HEK293 (cell line): ENCODE measurements around the gene NXN.

Source experiments
- KLF7 ChIP-seq: fragments of 450-650 bp; formaldehyde crosslinking; IDR thresholded peaks from 2 replicates; pipeline ENCODE4 v1.5.1; 2016; ENCODE audit warnings: missing biosample characterization, missing genetic modification characterization, borderline replicate concordance
- OVOL3 ChIP-seq: fragments of 450-650 bp; formaldehyde crosslinking; IDR thresholded peaks from 2 replicates; pipeline ENCODE4 v1.5.1; 2016; ENCODE audit warnings: missing biosample characterization, missing genetic modification characterization
- RBAK ChIP-seq: fragments of 450-650 bp; formaldehyde crosslinking; IDR thresholded peaks from 2 replicates; pipeline ENCODE4 v1.5.1; 2016; ENCODE audit warnings: missing biosample characterization, missing genetic modification characterization
- SP2 ChIP-seq: fragments of 450-650 bp; formaldehyde crosslinking; IDR thresholded peaks from 2 replicates; pipeline ENCODE4 v1.5.1; 2016; ENCODE audit warnings: missing biosample characterization, missing genetic modification characterization
- ZBTB8A ChIP-seq: fragments of 450-650 bp; formaldehyde crosslinking; IDR thresholded peaks from 2 replicates; pipeline ENCODE4 v1.5.1; 2016; ENCODE audit warnings: missing biosample characterization, missing genetic modification characterization
- ZNF157 ChIP-seq: fragments of 450-650 bp; formaldehyde crosslinking; IDR thresholded peaks from 2 replicates; pipeline ENCODE4 v1.5.1; 2016; ENCODE audit warnings: missing biosample characterization, missing genetic modification characterization
- ZNF274 ChIP-seq, 2 experiments: fragments of 200-500 bp in 1 of 2; fragments of 450-650 bp in 1 of 2; sonication (Bioruptor generic) in 1 of 2; formaldehyde crosslinking in 1 of 2; IDR thresholded peaks; 2 replicates each; pipeline versions ENCODE4 v1.5.1 to v1.6.1; 2014 to 2016; ENCODE audit warnings: borderline replicate concordance in 1 of 2, inconsistent platforms in 1 of 2, low read length in 1 of 2, missing biosample characterization in 1 of 2, missing genetic modification characterization in 1 of 2
- ZNF302 ChIP-seq: fragments of 450-650 bp; formaldehyde crosslinking; IDR thresholded peaks from 2 replicates; pipeline ENCODE4 v1.5.1; 2016; ENCODE audit warnings: missing biosample characterization, missing genetic modification characterization, low read depth
- ZNF48 ChIP-seq: fragments of 450-650 bp; formaldehyde crosslinking; IDR thresholded peaks from 2 replicates; pipeline ENCODE4 v1.5.1; 2016; ENCODE audit warnings: missing biosample characterization, missing genetic modification characterization
- ZNF521 ChIP-seq: fragments of 450-650 bp; formaldehyde crosslinking; IDR thresholded peaks from 2 replicates; pipeline ENCODE4 v1.5.1; 2017; ENCODE audit warnings: missing biosample characterization, mild to moderate bottlenecking, missing genetic modification characterization
- ZNF654 ChIP-seq: fragments of 450-650 bp; formaldehyde crosslinking; IDR thresholded peaks from 2 replicates; pipeline ENCODE4 v1.5.1; 2016; ENCODE audit warnings: low read depth, missing biosample characterization, missing genetic modification characterization
- ZNF664 ChIP-seq: fragments of 450-650 bp; formaldehyde crosslinking; IDR thresholded peaks from 2 replicates; pipeline ENCODE4 v1.5.1; 2016; ENCODE audit warnings: missing biosample characterization, missing genetic modification characterization
- ZNF677 ChIP-seq: fragments of 450-650 bp; IDR thresholded peaks from 2 replicates; pipeline ENCODE4 v1.5.0; 2018; ENCODE audit warnings: missing biosample characterization, mild to moderate bottlenecking, missing genetic modification characterization, moderate library complexity
- ZNF792 ChIP-seq: fragments of 450-650 bp; formaldehyde crosslinking; IDR thresholded peaks from 2 replicates; pipeline ENCODE4 v1.5.1; 2016; ENCODE audit warnings: missing biosample characterization, missing genetic modification characterization
- ZSCAN23 ChIP-seq: fragments of 450-650 bp; formaldehyde crosslinking; IDR thresholded peaks from 2 replicates; pipeline ENCODE4 v1.5.1; 2016; ENCODE audit warnings: missing biosample characterization, missing genetic modification characterization
- TF ChIP-seq, protein P1 (sequence below): fragments of 450-650 bp; formaldehyde crosslinking; IDR thresholded peaks from 2 replicates; pipeline ENCODE4 v1.5.1; 2016; ENCODE audit warnings: missing biosample characterization, missing genetic modification characterization
- TF ChIP-seq, protein P2 (sequence below): fragments of 450-650 bp; formaldehyde crosslinking; conservative IDR thresholded peaks from 2 replicates; pipeline ENCODE4 v1.5.1; 2016; ENCODE audit warnings: low read depth, missing biosample characterization, missing genetic modification characterization
- TF ChIP-seq, protein P3 (sequence below): fragments of 450-650 bp; formaldehyde crosslinking; IDR thresholded peaks from 2 replicates; pipeline ENCODE4 v1.5.1; 2016; ENCODE audit warnings: missing biosample characterization, missing genetic modification characterization, low read depth
- TF ChIP-seq, protein P4 (sequence below): fragments of 450-650 bp; formaldehyde crosslinking; conservative IDR thresholded peaks from 2 replicates; pipeline ENCODE4 v1.5.1; 2016; ENCODE audit warnings: low read depth, missing biosample characterization, missing genetic modification characterization
- TF ChIP-seq, protein P5 (sequence below): fragments of 450-650 bp; formaldehyde crosslinking; IDR thresholded peaks from 2 replicates; pipeline ENCODE4 v1.5.1; 2016; ENCODE audit warnings: missing biosample characterization, missing genetic modification characterization
- TF ChIP-seq, protein P6 (sequence below): fragments of 450-650 bp; formaldehyde crosslinking; IDR thresholded peaks from 2 replicates; pipeline ENCODE4 v1.5.1; 2016; ENCODE audit warnings: missing biosample characterization, missing genetic modification characterization

The NXN gene

DNA sequence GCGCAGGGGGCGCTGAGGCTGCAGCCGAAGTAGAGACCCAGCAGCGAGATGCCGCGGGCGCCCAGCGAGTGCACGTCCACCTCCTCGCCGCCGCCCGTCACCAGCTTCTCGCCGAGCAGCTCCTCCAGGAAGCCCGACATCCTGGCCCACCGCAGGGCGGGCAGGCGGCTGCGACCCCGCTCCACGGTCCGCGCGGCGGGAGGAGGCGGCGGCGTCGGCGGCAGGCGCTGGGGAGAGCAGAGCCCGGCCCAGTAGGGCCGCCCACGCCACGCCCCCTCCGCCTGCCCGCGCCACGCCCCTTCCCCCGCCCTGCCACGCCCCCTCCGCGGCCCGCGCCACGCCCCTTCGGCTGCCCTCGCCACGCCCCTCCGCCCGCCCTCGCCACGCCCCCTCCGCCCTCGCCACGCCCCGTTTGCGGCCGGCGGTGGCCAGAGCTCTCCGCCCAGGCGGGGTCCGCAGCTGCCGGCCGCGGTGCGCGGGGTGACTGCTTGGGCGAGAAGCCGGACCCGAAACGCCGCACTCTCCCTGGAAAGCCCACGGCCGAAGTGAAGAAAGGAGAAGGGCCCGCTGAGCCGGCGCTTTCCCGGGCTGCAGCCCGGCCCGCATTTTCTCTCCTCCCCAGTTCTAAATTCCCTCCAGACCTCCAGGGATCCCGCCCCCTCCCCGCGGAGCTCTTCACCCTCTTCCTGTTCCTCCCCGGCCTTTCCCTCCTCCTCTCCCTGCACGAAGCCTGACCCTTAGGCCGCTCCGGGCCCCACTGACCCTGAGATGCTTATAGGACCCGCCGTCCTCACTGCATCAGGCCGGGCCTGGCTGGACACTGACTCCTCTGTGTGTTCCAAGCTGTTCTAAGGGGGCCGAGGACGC is at the start of gene NXN (continued):
- TF ChIP-seq, protein P1, sequence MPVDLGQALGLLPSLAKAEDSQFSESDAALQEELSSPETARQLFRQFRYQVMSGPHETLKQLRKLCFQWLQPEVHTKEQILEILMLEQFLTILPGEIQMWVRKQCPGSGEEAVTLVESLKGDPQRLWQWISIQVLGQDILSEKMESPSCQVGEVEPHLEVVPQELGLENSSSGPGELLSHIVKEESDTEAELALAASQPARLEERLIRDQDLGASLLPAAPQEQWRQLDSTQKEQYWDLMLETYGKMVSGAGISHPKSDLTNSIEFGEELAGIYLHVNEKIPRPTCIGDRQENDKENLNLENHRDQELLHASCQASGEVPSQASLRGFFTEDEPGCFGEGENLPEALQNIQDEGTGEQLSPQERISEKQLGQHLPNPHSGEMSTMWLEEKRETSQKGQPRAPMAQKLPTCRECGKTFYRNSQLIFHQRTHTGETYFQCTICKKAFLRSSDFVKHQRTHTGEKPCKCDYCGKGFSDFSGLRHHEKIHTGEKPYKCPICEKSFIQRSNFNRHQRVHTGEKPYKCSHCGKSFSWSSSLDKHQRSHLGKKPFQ (tag by site-specific recombination), result no peak
- TF ChIP-seq ZBTB8A (peak; percentile 93), ZNF157 (tag by site-specific recombination) (no peak), ZNF48 (tag by site-specific recombination) (no peak), ZSCAN23 (tag by site-specific recombination) (no peak), ZNF677 (tag by site-specific recombination) (no peak), ZNF274 (IDR thresholded peaks at IDR 0.05; ENCODE audit: low read length) (no peak), ZNF274 (tag by site-specific recombination; IDR thresholded peaks at IDR 0.05; ENCODE audit: borderline replicate concordance) (no peak), ZNF664 (tag by site-specific recombination) (no peak), SP2 (tag by site-specific recombination) (peak; percentile 57), ZNF521 (tag by site-specific recombination) (no peak), ZNF792 (tag by site-specific recombination) (no peak), KLF7 (tag by site-specific recombination) (no peak), ZNF302 (tag by site-specific recombination) (no peak), RBAK (tag by site-specific recombination) (no peak), ZNF654 (tag by site-specific recombination) (no peak), OVOL3 (tag by site-specific recombination) (no peak)
- TF ChIP-seq, protein P2, sequence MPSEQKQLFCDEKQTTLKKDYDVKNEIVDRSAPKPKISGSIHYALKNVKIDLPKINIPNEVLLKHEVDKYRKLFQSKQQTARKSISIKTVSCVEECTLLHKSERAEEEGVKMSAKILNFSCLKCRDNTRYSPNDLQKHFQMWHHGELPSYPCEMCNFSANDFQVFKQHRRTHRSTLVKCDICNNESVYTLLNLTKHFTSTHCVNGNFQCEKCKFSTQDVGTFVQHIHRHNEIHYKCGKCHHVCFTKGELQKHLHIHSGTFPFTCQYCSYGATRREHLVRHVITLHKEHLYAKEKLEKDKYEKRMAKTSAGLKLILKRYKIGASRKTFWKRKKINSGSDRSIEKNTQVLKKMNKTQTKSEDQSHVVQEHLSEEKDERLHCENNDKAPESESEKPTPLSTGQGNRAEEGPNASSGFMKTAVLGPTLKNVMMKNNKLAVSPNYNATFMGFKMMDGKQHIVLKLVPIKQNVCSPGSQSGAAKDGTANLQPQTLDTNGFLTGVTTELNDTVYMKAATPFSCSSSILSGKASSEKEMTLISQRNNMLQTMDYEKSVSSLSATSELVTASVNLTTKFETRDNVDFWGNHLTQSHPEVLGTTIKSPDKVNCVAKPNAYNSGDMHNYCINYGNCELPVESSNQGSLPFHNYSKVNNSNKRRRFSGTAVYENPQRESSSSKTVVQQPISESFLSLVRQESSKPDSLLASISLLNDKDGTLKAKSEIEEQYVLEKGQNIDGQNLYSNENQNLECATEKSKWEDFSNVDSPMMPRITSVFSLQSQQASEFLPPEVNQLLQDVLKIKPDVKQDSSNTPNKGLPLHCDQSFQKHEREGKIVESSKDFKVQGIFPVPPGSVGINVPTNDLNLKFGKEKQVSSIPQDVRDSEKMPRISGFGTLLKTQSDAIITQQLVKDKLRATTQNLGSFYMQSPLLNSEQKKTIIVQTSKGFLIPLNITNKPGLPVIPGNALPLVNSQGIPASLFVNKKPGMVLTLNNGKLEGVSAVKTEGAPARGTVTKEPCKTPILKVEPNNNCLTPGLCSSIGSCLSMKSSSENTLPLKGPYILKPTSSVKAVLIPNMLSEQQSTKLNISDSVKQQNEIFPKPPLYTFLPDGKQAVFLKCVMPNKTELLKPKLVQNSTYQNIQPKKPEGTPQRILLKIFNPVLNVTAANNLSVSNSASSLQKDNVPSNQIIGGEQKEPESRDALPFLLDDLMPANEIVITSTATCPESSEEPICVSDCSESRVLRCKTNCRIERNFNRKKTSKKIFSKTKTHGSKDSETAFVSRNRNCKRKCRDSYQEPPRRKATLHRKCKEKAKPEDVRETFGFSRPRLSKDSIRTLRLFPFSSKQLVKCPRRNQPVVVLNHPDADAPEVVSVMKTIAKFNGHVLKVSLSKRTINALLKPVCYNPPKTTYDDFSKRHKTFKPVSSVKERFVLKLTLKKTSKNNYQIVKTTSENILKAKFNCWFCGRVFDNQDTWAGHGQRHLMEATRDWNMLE (tag by site-specific recombination), result no peak
- TF ChIP-seq, protein P3, sequence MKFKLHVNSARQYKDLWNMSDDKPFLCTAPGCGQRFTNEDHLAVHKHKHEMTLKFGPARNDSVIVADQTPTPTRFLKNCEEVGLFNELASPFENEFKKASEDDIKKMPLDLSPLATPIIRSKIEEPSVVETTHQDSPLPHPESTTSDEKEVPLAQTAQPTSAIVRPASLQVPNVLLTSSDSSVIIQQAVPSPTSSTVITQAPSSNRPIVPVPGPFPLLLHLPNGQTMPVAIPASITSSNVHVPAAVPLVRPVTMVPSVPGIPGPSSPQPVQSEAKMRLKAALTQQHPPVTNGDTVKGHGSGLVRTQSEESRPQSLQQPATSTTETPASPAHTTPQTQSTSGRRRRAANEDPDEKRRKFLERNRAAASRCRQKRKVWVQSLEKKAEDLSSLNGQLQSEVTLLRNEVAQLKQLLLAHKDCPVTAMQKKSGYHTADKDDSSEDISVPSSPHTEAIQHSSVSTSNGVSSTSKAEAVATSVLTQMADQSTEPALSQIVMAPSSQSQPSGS, result no peak
- TF ChIP-seq, protein P4, sequence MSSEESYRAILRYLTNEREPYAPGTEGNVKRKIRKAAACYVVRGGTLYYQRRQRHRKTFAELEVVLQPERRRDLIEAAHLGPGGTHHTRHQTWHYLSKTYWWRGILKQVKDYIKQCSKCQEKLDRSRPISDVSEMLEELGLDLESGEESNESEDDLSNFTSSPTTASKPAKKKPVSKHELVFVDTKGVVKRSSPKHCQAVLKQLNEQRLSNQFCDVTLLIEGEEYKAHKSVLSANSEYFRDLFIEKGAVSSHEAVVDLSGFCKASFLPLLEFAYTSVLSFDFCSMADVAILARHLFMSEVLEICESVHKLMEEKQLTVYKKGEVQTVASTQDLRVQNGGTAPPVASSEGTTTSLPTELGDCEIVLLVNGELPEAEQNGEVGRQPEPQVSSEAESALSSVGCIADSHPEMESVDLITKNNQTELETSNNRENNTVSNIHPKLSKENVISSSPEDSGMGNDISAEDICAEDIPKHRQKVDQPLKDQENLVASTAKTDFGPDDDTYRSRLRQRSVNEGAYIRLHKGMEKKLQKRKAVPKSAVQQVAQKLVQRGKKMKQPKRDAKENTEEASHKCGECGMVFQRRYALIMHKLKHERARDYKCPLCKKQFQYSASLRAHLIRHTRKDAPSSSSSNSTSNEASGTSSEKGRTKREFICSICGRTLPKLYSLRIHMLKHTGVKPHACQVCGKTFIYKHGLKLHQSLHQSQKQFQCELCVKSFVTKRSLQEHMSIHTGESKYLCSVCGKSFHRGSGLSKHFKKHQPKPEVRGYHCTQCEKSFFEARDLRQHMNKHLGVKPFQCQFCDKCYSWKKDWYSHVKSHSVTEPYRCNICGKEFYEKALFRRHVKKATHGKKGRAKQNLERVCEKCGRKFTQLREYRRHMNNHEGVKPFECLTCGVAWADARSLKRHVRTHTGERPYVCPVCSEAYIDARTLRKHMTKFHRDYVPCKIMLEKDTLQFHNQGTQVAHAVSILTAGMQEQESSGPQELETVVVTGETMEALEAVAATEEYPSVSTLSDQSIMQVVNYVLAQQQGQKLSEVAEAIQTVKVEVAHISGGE (tag by site-specific recombination), result no peak
- TF ChIP-seq, protein P5, sequence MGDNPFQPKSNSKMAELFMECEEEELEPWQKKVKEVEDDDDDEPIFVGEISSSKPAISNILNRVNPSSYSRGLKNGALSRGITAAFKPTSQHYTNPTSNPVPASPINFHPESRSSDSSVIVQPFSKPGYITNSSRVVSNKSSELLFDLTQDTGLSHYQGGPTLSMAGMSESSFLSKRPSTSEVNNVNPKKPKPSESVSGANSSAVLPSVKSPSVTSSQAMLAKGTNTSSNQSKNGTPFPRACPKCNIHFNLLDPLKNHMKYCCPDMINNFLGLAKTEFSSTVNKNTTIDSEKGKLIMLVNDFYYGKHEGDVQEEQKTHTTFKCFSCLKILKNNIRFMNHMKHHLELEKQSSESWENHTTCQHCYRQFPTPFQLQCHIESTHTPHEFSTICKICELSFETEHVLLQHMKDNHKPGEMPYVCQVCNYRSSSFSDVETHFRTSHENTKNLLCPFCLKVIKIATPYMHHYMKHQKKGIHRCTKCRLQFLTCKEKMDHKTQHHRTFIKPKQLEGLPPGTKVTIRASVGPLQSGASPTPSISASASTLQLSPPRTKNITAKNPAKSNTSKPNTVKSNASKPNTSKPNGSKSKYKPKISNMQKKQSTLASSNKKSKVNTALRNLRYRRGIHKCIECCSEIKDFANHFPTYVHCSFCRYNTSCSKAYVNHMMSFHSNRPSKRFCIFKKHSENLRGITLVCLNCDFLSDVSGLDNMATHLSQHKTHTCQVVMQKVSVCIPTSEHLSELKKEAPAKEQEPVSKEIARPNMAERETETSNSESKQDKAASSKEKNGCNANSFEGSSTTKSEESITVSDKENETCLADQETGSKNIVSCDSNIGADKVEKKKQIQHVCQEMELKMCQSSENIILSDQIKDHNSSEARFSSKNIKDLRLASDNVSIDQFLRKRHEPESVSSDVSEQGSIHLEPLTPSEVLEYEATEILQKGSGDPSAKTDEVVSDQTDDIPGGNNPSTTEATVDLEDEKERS, result no peak
- TF ChIP-seq, protein P6, sequence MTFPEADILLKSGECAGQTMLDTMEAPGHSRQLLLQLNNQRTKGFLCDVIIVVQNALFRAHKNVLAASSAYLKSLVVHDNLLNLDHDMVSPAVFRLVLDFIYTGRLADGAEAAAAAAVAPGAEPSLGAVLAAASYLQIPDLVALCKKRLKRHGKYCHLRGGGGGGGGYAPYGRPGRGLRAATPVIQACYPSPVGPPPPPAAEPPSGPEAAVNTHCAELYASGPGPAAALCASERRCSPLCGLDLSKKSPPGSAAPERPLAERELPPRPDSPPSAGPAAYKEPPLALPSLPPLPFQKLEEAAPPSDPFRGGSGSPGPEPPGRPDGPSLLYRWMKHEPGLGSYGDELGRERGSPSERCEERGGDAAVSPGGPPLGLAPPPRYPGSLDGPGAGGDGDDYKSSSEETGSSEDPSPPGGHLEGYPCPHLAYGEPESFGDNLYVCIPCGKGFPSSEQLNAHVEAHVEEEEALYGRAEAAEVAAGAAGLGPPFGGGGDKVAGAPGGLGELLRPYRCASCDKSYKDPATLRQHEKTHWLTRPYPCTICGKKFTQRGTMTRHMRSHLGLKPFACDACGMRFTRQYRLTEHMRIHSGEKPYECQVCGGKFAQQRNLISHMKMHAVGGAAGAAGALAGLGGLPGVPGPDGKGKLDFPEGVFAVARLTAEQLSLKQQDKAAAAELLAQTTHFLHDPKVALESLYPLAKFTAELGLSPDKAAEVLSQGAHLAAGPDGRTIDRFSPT, result no peak
